ENCODE measurements around the gene CASZ1.

DNA sequence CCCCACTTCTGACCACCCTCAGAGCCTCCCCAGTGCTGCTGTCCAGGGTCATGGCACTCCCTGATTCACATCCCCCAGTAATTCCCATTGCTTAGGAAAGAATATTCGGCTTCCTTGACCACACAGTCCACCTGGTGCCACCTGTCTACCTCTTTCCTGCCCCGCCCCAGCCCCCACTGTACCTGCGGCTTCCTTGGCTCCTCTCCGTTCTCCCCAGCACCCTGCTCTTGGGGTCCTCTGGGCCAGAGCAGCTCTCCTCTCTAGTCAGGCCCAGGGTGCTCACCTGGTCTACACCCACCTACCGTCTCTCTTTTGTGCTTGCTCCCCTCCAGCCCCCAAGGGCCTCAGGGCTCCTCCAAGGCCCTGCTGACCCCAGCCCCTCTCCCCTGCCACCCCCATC, 179.1 kb downstream of the CASZ1 start:
- TF ChIP-seq, protein P1, sequence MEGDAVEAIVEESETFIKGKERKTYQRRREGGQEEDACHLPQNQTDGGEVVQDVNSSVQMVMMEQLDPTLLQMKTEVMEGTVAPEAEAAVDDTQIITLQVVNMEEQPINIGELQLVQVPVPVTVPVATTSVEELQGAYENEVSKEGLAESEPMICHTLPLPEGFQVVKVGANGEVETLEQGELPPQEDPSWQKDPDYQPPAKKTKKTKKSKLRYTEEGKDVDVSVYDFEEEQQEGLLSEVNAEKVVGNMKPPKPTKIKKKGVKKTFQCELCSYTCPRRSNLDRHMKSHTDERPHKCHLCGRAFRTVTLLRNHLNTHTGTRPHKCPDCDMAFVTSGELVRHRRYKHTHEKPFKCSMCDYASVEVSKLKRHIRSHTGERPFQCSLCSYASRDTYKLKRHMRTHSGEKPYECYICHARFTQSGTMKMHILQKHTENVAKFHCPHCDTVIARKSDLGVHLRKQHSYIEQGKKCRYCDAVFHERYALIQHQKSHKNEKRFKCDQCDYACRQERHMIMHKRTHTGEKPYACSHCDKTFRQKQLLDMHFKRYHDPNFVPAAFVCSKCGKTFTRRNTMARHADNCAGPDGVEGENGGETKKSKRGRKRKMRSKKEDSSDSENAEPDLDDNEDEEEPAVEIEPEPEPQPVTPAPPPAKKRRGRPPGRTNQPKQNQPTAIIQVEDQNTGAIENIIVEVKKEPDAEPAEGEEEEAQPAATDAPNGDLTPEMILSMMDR (conservative IDR thresholded peaks at IDR 0.05) = no peak
- TF ChIP-seq EZH2 (IDR thresholded peaks at IDR 0.05; ENCODE audit: low read depth) = no peak

Measured in PC-9 (cell line).